IPS-20b (cell line): Measurements from ENCODE around the gene GPR39.
A peak's percentile ranks its signal among the peaks of the same experiment; 100 is the strongest.

Source experiments
- H3K27ac ChIP-seq: one replicate; pipeline ENCODE4 v1.5.1; 2013; ENCODE audit warnings: low read length
- H3K27me3 ChIP-seq: 2 replicates; pipeline ENCODE4 v1.6.1; 2013; ENCODE audit warnings: mild to moderate bottlenecking, low read length, inconsistent platforms; ENCODE audit not compliant: insufficient read depth
- H3K36me3 ChIP-seq: 2 replicates; pipeline ENCODE4 v1.6.1; 2013; ENCODE audit warnings: low read depth, mild to moderate bottlenecking, inconsistent platforms, low read length, moderate library complexity; ENCODE audit not compliant: insufficient read depth
- H3K4me1 ChIP-seq: 2 replicates; pipeline ENCODE4 v1.6.1; 2013; ENCODE audit warnings: mild to moderate bottlenecking, control low read depth, inconsistent platforms, low read length, moderate library complexity; ENCODE audit not compliant: insufficient read depth
- H3K4me3 ChIP-seq: 2 replicates; pipeline ENCODE4 v1.5.1; 2013; ENCODE audit warnings: mild to moderate bottlenecking, low read length, inconsistent platforms
- H3K9ac ChIP-seq: 2 replicates; pipeline ENCODE4 v1.6.1; 2013; ENCODE audit warnings: low read depth, mild to moderate bottlenecking, inconsistent platforms, low read length, moderate library complexity
- H3K9me3 ChIP-seq: 2 replicates; pipeline ENCODE4 v1.6.1; 2013; ENCODE audit warnings: mild to moderate bottlenecking, low read depth, low read length, inconsistent platforms; ENCODE audit not compliant: insufficient read depth

GPR39 gene

DNA sequence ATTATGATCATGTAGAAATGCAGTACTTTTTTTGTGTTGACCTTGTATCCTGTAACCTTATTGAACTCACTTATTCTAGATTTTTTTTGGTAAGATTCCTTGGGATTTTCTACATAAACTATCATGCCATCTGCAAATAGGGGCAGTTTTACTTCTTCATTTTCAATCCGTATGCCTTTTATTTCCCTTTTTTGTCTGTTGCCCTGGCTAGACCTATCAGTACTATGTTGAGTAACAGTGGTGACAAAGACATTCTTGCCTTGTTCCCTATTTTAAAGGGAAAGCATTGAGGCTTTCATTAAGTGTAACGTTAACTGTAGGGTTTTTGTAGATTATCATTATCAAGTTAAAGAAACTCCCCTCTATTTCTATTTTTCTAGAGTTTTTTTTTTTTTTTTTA lies 161.1 kb downstream of the GPR39 start:
- Histone ChIP-seq H3K9ac (no peak overlapping the region), H3K4me1 (peaks cover 8% of the 10 kb centered on the region; the same call in 1 of the 2 replicates), H3K4me3 (no peak overlapping the region), H3K27ac (no peak overlapping the region), H3K27me3 (no peaks in the 10 kb centered on the region), H3K36me3 (no peaks in the 10 kb centered on the region), H3K9me3 (no peaks in the 10 kb centered on the region)

- Histone ChIP-seq H3K4me3 (no peak overlapping the region), H3K4me1 (peaks cover 14% of the 10 kb centered on the region; the same call in 1 of the 2 replicates), H3K27me3 (no peaks in the 10 kb centered on the region), H3K27ac (no peak overlapping the region), H3K9ac (no peak overlapping the region), H3K36me3 (no peaks in the 10 kb centered on the region), H3K9me3 (no peaks in the 10 kb centered on the region)
Observed at GRCh38 chr2:132581591-132581990, 165.0 kb downstream of the GPR39 start.

GRCh38 chr2:132581991-132582738 lies 165.6 kb downstream of the GPR39 start:
- Histone ChIP-seq H3K9ac (no peak overlapping the region), H3K27me3 (no peaks in the 10 kb centered on the region), H3K9me3 (no peaks in the 10 kb centered on the region), H3K27ac (no peak overlapping the region), H3K36me3 (no peaks in the 10 kb centered on the region), H3K4me3 (no peak overlapping the region), H3K4me1 (peaks cover 14% of the 10 kb centered on the region; the same call in 1 of the 2 replicates)

DNA sequence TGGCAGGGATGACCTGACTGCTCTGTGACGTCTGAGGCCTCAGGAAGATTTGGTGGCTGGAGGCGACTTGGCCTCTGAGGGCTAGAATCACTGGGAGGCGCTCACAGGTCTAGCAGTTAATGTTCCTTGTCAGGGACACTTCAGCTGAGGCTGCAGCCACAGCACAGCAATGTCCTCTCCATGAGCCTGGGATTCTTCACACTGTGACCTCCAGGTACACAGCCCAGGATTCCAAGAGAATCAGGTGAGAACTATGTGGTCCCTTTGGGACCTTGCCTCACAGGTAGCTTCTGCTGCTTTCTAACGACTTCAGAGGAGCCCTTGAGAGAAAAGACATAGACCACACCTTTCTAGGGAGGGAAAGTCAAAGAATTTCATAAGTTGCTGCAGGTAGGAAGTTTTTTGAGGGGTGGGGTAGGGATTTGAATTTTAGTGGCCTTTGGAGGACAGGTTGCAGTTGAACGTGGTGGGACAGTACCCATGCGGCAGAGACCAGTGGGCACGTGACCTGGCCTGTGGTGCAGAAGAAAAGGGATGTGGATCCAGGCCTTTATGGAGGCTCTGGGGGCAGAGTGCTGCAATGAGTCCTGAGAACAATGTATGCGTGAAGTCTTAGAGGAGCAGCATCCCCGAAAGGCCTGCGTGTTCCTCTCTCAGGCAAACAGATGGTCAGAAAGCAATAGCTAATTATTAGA lies 167.2 kb downstream of the GPR39 start:
- Histone ChIP-seq H3K9ac (no peak overlapping the region), H3K27me3 (no peaks in the 10 kb centered on the region), H3K36me3 (no peaks in the 10 kb centered on the region), H3K4me1 (peaks cover 14% of the 10 kb centered on the region; the same call in 1 of the 2 replicates), H3K4me3 (no peak overlapping the region), H3K27ac (no peak overlapping the region), H3K9me3 (no peaks in the 10 kb centered on the region)

- Histone ChIP-seq H3K27ac (no peak overlapping the region), H3K9ac (no peak overlapping the region), H3K36me3 (no peaks in the 10 kb centered on the region)
Observed at GRCh38 chr2:132584976-132585817, 168.6 kb downstream of the GPR39 start.

GRCh38 chr2:132586101-132586511 lies 169.5 kb downstream of the GPR39 start:
- H3K27me3 ChIP-seq: no peaks in the 10 kb centered on the region; the same call in 1 of the 2 replicates
- H3K4me1 ChIP-seq: peaks cover 29% of the 10 kb centered on the region; the same call in 1 of the 2 replicates
- no peaks in the 10 kb centered on the region for H3K36me3 ChIP-seq
- H3K9me3 ChIP-seq: no peaks in the 10 kb centered on the region
- H3K9ac ChIP-seq: no peak overlapping the region
- no peak overlapping the region for H3K4me3 ChIP-seq
- no peak overlapping the region for H3K27ac ChIP-seq

More at GRCh38 chr2:132584976-132585817, 168.6 kb downstream of the GPR39 start:
- H3K4me3 ChIP-seq: no peak overlapping the region
- no peaks in the 10 kb centered on the region; the same call in 1 of the 2 replicates for H3K27me3 ChIP-seq
- no peaks in the 10 kb centered on the region for H3K9me3 ChIP-seq
- peaks cover 25% of the 10 kb centered on the region; the same call in 1 of the 2 replicates for H3K4me1 ChIP-seq

GRCh38 chr2:132586835-132587234 lies 170.2 kb downstream of the GPR39 start:
- Histone ChIP-seq H3K36me3 (no peaks in the 10 kb centered on the region), H3K4me3 (no peak overlapping the region), H3K27me3 (no peaks in the 10 kb centered on the region; the same call in 1 of the 2 replicates), H3K9ac (no peak overlapping the region), H3K4me1 (peaks cover 26% of the 10 kb centered on the region; the same call in 1 of the 2 replicates), H3K9me3 (no peaks in the 10 kb centered on the region), H3K27ac (no peak overlapping the region)

- H3K9me3 ChIP-seq: no peaks in the 10 kb centered on the region
- no peak overlapping the region for H3K27ac ChIP-seq
- H3K9ac ChIP-seq: no peak overlapping the region
- no peaks in the 10 kb centered on the region for H3K36me3 ChIP-seq
- peaks cover 20% of the 10 kb centered on the region; the same call in 1 of the 2 replicates for H3K4me1 ChIP-seq
- no peaks in the 10 kb centered on the region; the same call in 1 of the 2 replicates for H3K27me3 ChIP-seq
- H3K4me3 ChIP-seq: no peak overlapping the region
Observed at GRCh38 chr2:132588576-132588975, 172.0 kb downstream of the GPR39 start.

DNA sequence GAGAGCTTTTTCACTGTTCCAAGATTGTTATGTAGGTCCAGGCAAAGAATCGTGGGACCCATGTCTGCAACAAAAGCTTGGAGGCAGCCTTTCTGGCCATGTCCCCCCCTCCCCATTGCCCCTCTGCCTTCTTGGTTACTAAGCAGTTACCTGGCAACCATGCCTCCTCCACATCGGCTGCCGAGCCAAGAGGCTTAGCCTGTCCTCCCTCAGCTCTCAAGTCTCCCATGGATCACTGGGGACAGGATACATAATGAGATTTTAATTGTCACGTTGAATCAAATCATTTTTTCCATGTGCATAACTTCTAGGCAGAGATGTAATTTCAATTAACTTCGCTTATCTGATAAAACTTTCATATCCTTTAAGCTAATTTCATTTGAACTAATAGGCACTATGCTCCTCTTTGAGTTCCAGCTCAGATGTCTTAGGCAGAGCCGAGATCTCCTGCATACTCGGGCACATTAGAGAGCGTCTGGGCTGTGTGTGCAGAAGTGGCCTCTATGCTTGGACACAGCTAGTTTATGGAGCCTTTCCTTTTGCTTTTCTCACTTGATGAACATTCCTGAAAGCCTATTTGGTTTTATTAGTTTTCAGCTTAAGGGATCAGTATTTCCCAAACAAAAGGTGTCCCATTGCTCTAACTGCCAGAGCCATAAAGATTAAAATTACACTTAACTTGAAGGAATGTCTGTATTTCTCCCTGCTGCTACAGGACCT lies 172.7 kb downstream of the GPR39 start:
- no peaks in the 10 kb centered on the region for H3K9me3 ChIP-seq
- H3K4me1 ChIP-seq: peaks cover 20% of the 10 kb centered on the region; the same call in 1 of the 2 replicates
- no peak overlapping the region for H3K27ac ChIP-seq
- peak overlapping the region; percentile 1; the same call in 1 of the 2 replicates for H3K4me3 ChIP-seq
- no peak overlapping the region for H3K9ac ChIP-seq
- H3K27me3 ChIP-seq: no peaks in the 10 kb centered on the region; the same call in 1 of the 2 replicates
- no peaks in the 10 kb centered on the region for H3K36me3 ChIP-seq

DNA sequence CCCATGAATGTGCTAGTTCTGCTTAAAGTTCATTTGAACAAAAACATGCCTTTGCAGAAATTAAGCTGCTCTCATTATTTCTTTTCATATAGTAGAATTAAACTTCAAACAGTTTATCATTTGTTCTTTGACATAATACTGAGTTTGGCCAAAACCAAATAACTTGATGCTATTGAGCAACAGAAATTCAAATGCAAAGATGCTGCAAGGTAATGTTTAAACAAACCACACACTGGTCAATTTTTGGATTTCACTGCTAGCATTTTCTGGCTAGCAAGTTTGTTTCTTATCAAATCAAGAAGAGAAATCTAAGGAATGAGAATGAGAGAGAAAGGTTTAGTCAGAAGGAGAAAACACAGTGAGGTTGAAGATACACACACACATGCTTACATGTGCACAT lies 173.4 kb downstream of the GPR39 start:
- no peak overlapping the region for H3K9ac ChIP-seq
- no peaks in the 10 kb centered on the region for H3K9me3 ChIP-seq

More for the DNA sequence above, 173.4 kb downstream of the GPR39 start:
- Histone ChIP-seq H3K4me1 (peaks cover 20% of the 10 kb centered on the region; the same call in 1 of the 2 replicates), H3K36me3 (no peaks in the 10 kb centered on the region), H3K27ac (no peak overlapping the region), H3K27me3 (no peaks in the 10 kb centered on the region; the same call in 1 of the 2 replicates), H3K4me3 (no peak overlapping the region)
